Measurements from ENCODE around the gene JARID2.

The JARID2 gene

GRCh38 chr6:15245361-15246216, at the start of gene JARID2:
TSS of gene JARID2 (plus strand) at chr6:15246069. CDS start at chr6:15246540, 471 bp downstream.
- DNase-seq (ENCODE audit: low spot score): peak; percentile 96

GRCh38 chr6:15200087-15200486, 45.8 kb upstream of the JARID2 start:
- DNase-seq (ENCODE audit: low spot score): no peak

GRCh38 chr6:15205321-15205720, 40.5 kb upstream of the JARID2 start:
- no peak for DNase-seq (ENCODE audit: low spot score)

DNA sequence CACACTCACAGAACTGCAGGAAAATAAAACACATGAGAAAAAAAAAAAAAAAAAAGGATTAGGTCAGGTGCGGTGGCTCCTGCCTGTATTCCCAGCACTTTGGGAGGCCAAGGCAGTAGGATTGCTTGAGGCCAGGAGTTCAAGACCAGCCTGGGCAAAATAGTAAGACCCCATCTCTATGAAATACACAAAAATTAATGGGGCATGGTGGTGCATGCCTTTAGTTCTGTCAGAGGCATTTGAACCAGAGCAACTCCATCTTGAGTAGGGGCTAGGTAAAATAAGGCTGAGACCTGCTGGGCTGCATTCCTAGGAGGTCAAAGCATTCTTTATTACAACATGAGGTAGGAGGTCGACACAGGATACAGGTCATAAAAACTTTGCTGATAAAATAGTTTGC, 39.0 kb upstream of the JARID2 start:
- DNase-seq (ENCODE audit: low spot score): no peak

DNA sequence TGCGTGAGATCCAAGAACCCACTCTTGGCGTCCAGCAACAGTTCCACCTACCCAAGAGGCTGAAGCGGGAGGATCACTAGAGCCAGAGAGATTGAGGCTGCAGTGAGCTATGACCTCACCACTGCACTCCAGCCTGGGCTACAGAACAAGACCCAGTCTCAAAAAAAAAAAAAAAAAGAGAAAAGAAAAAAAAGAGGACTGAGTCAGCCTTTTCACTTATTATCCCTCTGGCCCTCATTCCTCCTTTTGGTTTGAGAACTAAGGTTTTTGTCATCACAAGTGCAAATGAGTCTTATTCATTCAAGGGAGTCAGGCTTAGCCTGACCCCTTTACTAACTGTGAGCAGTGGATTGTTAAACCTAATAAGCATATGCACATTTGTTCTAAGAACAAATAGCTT, 37.9 kb upstream of the JARID2 start:
- no peak for DNase-seq (ENCODE audit: low spot score)

DNA sequence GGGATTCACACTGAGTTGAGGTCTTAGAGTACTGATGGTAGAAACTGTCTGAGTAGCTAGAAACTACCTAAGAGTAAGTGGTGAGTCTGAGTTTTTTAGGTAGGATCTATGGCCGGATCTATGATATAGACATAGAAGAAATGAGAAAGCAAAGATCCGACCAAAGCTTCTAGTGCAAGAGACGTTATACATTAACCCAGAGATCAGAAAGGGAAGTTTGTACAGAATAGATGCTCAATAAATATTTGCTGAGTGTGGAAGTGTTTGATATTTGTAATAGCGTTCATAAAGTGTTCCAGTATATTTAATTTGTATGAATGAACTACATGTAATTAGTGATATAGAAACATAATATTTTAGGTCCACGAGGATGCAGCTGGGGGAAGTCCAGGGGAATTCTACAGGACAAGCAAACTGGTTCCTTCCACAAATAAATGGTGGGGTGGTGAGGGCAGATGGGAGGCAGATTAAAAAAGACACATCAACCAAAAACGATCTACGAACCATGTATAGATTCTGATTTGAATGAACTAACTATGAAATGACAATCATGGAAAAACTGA, 31.9 kb upstream of the JARID2 start:
- DNase-seq (ENCODE audit: low spot score): no peak

DNA sequence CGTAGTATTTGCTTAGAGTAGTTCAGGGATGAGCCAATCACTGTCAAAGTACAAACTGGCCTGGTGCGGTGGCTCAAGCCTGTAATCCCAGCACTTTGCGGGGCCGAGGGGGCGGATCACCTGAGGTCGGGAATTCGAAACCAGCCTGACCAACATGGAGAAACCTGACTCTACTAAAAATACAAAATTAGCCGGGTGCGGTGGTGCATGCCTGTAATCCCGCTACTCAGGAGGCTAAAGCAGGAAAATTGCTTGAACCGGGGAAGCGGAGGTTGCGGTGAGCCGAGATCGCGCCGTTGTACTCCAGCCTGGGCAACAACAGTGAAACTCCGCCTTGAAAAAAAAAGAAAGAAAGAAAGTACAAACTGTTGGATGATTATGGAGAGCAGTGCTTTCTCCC, 27.5 kb upstream of the JARID2 start:
- no peak for DNase-seq (ENCODE audit: low spot score)

GRCh38 chr6:15220062-15220461, 25.8 kb upstream of the JARID2 start:
- no peak for DNase-seq (ENCODE audit: low spot score)

DNA sequence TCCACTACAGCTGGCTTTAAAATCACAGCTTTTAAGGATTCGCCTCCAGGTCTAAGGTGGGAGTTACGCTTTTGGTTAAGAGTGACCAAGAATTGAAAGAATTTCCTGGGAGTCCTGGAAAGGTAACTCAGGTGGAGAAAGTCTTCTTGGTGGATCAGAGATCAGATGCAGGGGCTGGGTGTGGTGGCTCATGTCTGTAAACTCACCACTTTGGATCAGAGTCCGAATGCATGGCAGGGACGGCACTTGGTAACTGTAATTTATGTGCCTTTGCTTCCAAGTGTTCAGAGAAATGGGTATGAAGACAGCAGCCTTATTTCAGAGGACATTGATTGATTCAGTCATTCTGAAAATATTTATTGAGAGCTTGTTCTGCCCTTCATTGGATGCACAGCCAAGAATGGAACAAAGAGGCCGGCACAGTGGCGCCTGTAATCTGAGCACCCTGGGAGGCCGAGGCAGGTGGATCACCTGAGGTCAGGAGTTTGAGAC, 18.0 kb upstream of the JARID2 start:
- DNase-seq (ENCODE audit: low spot score): no peak

DNA sequence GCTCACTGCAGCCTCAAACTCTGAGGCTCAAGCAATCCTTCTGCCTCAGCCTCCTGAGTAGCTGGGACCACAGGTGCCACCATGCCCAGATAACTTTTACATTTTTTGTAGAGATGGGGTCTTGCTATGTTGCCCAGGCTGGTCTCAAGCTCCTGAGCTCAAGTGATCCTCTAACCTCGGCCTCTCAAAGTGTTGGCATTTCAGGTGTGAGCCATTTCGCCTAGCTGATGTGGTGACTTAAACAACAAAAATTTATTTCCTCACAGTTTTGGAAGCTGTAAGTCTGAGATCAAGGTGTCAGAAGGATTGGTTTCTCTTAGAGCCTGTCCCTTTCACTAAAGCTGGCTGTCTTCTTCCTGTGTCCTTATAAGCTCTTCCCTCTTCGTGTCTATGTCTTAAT, 15.0 kb upstream of the JARID2 start:
- no peak for DNase-seq (ENCODE audit: low spot score)

- DNase-seq (ENCODE audit: low spot score): no peak
Observed at GRCh38 chr6:15232836-15233510, 12.9 kb upstream of the JARID2 start.

DNA sequence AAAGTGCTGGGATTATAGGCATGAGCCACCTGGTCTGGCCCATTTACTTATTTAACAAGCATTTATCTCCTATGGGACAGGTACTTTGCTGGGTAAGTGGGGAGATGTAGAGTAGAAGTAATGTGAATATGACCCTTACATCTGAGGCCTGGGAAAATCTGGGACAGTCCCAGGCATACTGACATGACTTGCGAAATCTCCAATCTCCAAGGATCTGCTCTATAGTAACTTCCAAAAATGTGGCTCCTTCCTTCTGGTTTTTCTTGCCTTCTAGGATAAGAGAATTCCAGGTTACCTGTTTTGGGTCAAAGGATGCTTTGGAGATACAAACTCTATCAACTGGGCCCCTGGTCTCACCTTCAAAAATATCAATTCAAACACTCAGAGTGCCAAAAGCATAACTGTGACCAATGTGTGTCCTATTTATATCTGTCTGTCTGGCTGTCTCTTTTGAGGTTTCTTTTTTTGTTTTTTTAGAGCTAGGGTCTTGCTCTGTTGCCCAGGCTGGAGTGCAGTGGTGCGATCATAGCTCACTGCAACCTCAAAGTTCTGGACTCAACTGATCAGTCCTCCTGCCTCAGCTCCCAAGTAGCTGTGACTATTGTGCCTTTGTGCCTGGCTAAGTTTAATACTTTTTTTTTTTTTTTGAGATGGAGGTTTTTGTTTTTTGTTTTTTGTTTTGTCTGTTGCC, 11.7 kb upstream of the JARID2 start:
- no peak for DNase-seq (ENCODE audit: low spot score)

GRCh38 chr6:15239616-15240364, 6.1 kb upstream of the JARID2 start:
- DNase-seq (ENCODE audit: low spot score): no peak

GRCh38 chr6:15242503-15242902, 3.4 kb upstream of the JARID2 start:
- DNase-seq (ENCODE audit: low spot score): no peak

DNA sequence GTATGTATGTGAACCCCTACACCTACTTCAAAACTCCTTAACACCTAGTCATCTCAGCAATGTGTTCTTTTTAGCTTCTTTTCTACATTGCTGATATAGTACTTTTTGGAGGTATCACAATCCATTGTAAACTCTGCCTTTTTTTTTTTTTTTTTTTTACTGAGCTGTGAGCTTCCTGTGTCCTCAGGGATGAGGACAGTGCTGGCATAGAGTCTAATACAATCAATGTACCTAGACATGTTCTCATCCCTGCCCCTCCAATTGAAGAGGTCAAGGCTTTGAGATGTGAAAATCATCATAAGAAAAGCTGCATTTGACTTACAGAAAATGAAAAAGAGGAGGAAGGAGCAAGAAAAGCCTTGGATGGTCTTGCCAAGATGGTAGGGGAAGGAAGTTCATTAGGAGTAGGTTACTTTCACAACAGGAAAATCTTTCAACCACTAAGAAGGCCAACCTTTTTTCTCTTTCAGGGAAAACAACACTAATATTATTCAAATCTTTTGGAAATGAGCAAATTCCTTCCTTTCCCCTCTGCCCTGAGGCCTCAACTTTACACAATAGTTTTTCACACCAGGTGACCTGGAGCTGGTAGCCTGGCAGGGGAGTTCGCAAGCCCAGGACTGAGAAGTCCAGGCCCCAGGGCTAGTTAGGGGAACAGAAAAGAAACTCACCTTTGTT, 2.8 kb upstream of the JARID2 start:
- DNase-seq (ENCODE audit: low spot score): no peak

- DNase-seq (ENCODE audit: low spot score): no peak
Observed at GRCh38 chr6:15243910-15244619, 1.8 kb upstream of the JARID2 start.

GRCh38 chr6:15244620-15245360, 1.1 kb upstream of the JARID2 start:
- peak; percentile 79 for DNase-seq (ENCODE audit: low spot score)

GRCh38 chr6:15246217-15246665, 372 bp downstream of the JARID2 start:
- no peak for DNase-seq (ENCODE audit: low spot score)

DNA sequence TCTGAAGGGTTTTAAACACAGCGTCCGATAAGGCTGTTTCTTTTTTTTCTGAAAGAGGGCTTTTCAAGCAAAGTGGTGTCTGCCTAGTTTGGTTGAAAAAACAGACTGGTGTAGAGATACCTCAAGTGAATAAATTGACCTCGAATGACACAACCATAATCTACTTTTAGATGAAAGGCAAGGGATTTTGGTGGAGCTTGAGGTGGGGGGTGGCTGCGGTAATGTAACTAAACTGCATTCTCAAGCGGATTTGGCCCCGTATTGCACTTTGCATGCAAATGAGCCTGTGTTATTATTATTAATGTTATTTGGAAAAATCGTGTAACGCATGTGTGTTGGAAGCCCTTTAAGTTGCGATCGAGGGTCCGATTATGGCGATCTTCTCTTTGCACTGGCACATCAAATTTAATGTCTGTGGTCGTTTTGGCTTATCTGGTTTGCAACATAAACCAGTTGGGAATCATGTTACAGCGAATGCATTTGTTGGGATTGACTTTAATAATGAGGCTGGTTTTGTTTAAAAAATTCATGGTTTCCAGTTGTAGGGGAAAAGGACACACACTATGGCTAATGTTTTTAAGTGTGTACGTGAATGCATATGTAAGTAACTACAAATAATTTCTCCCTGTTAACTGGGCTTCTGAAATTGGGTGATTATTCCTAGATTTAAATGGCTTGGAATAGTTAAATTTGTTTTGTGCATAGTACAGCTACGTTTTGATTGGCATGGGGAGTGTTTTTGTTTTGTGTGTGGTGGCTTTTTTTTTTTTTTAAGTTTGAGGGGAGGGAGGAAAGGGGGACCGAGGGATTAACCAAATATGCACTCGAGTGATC, 1.0 kb downstream of the JARID2 start:
- DNase-seq (ENCODE audit: low spot score): no peak

All from ecto neural progenitor cell (in vitro differentiated cells).